A549 treated with RU486 at 1 μM for 4 hours (cell line): ENCODE results near the gene SMURF2. TPM values are rescaled to one million over a fixed set of nuclear protein-coding genes. Genes with fewer than 3 reads are reported as not detected.

Experiments
- total RNA-seq: library from RNA; stranded (reverse); fragments of 200-300 nt; extraction: Qiagen RNA extraction; gene quantifications from 5 replicates; pipeline ENCODE4 v1.2.3, GENCODE V29; 2022; ENCODE audit warnings: low read depth

Gene SMURF2
- total RNA-seq: 19.9 to 32.4 TPM (median 27.9 TPM) in 5 replicates

DNA sequence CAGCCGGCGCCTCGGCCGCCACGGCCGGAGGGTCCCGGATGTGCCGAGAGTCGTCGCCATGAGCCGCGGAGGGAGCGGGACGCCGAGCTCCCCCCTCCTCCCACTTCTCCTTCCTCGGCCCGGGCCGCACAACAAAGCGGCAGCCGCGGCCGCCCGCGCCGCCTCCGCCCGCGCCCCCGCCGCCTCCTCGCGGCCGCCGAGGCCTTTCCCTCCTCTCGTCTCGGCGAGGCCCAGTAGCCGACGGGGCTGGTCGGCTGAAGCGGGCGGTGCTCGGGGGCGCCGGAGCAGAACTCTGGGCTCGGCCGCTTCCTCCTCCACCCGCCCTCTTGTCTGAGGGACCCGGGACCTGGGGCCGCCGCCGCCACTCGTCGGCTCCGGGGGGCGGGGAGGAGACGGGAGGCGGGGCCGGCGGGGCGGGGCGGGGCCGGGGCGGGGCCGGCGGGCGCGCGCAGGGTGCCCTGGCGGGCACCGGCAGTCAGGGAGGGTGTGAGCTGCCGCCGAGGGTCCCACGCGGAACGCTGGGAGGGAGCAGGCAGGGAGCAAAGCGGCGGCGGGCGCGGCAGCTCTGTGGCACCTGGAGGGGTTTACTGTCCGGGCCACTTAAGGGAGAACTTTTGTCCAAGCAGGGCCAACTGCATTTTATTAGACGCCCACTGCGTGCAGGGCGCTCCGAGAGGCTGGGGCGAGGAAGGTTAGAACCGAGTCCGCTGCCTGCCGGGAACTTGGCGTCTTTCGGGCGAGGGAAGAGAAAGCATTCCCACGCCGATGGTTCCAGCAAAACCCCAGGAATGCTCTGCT lies at the start of gene SMURF2:
Gene SMURF2 (minus strand): TSS at position 332 of the 798 bp plus-strand sequence. CDS start 427 bp downstream, outside the sequence.

DNA sequence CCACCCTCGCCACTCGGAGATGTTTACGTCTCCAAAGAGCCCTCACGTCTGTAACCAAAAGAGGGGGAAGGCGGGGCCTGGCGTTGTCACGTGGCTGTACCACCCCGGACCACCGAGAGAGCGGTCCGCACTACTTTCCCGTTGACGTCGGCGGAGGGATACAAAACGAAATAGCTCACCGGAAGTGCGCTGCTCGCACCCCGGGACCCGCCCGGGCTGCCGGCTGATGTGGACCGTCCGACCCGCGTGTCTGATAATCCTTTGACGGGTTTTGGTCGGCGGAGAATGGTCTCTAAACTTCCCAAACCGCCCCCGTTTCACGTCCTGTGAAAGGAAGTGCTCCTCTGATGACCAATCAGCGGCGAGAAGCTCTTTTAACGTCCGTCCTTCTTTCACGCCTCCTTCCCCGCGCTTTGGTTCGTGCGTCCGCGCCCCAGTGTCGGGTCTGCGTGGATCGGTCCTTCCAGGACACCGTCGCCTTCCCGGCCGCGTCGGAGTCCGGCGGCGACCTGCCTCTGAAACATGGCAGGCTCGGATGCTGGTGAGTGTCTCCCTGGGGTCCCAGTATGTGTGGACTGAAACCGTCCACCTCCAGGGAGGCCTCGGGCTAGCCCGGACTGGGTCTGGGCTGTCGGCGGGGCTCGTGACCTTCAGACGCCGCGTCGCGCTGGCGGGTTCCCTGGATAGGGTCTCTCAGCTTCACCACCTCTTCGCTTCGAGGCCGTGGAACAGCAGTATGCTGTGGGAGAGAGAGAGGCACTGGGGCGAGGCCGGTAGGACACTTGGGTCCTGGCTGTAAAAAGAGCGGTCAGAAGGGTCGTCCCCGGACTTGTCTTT lies 155.3 kb downstream of the SMURF2 start, which contains the start of gene CEP95:
Gene CEP95 (plus strand): TSS at position 402 of the 837 bp plus-strand sequence. CDS start 121 bp downstream, at position 523.

DNA sequence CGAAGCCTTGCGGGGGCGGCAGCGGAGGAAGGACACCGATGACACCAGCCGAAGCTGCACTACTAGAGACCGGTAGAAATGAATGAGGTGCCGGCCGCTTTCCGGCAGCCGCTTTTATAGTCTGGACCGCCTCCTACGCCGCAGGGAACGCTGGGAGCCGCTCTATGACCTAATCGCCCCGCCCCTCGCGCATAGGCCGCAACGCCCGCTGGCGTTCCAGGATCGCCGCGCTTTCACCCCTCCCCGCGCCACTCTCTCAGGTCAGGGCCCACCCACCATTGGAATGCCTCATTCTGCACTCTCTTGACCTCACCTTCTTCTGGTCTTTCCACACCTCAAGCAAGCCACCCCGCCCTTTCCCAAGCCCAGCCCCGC lies 155.9 kb downstream of the SMURF2 start, which contains the start of gene DDX5:
Gene DDX5 (minus strand): TSS at position 89 of the 375 bp plus-strand sequence. CDS start 170 bp downstream, outside the sequence.

DNA sequence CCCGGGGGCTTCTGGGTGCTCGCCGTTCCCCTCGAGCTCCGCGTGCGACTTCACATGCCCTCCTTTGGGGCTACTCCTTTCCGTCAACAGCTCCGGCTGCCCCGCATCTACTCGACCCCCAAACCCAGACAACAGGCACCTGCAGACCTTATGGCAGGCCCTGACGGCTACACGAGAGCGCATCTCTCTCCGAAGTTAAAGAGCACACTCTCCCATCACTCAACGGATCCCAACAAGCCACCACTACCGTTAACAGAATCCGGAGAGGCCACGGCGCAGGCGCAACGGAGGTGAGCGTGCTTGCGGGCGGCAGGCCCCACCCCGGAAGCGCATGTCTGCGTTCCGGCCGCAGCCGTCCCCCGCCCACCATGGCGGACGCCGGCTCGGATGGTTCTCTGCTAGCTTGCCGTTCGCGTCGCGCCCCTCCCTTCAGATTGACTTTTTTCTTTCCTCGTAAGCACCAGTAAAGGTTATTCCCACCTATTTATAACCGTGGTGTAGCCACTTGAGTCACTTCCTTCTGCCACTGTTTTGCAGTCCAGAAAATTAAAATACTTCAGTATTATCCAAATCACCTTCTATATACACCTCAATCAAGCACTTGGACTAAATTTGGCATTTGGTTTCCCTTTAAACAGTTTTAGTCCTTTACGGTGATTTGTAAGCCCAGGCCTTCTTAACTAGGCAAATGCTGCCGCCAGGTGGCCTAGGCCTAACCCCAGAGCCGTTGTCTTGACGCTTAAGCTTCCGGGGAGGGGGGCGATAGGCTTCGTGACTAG lies 165.1 kb downstream of the SMURF2 start, which contains the start of gene POLG2:
Gene POLG2 (minus strand): TSS at position 269 of the 779 bp plus-strand sequence. CDS start 86 bp downstream, at position 183.

Other genes with a start within 250 kb of the SMURF2 start
- gene MILR1, start 213.2 kb downstream of the SMURF2 start, total RNA-seq: 1.0 to 2.1 TPM (median 1.6 TPM) in 5 replicates
- 11.7 to 19.3 TPM (median 18.0 TPM) in 5 replicates for gene POLG2, start 165.3 kb downstream of the SMURF2 start, total RNA-seq
- gene DDX5, start 156.0 kb downstream of the SMURF2 start, total RNA-seq: 628 to 1,122 TPM (median 653 TPM) in 5 replicates
- gene CEP95, start 155.3 kb downstream of the SMURF2 start, total RNA-seq: 31.7 to 37.2 TPM (median 33.4 TPM) in 5 replicates